HG03342 (cell line): ENCODE data around the gene IQCE.
"Not testable (repeated sequence)": the region's sequence is repeated elsewhere in the genome, so short reads cannot be mapped to it uniquely, and the experiment has no call there.

Experiments used
- ATAC-seq: cut with Tn5 transposase; IDR thresholded peaks from one replicate; pipeline ENCODE4 v1.9.1; 2021; ENCODE audit warnings: mild to moderate bottlenecking, moderate library complexity; ENCODE audit not compliant: unreplicated experiment

Gene IQCE

DNA sequence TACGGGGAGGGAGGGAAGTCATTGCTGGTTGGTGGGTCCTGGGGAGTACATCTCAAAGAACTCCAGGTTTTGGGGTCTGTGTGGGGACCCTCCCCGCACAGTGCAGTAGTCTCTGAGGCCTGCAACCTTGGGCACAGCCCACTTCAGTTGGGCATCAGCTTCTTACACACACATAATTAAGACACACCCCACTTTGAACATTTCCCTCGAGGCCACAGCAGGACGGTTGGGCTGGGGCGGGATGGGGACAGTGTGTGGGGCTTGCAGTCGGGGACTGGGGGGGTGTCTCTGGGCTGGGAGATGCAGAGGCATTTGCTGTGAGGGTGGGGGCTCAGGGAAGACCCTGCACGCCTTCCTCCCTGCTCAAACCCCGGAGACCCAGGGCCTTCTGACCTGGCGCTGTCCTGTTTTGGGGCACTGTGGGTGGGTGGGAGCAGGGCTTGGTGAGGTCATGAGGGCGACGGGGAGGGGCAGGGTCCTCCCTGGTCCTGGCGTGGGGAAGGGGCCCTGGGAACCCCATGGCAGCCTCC lies 38.0 kb upstream of the IQCE start:
- ATAC-seq, result no peak

- no peak for ATAC-seq
These were observed 37.4 kb upstream of the IQCE start for GRCh38 chr7:2521341-2521745.

DNA sequence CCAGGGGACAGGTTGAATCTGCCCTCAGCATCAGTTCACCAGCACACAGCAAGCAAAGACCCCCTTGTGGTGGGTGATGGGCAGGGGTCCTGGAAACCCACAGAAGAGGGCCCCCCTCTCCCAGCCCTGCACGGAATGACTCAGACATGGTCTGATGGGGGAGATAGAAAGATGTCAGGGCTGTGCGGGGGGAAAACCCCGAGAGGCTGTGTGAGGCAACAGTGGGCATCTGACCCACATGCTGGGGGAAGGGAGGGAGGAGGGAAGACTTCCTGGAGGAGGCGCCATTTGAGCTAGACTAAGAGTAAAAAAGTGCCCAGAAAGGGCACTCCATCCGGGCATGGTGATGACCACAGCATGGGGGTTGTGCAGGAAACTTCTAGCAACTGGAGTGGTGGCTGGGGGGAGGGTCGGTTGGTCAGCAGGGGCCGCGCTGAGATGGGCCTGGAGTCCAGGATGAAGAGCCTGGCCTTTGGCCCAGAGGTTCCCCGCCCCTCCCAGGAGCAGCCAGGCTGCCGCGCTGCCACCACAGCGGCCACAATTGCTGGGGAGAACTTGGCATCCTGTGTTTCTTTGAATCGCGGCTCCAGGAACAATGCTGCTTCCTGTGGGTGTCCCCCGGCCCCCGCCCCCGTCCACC lies 36.7 kb upstream of the IQCE start:
- ATAC-seq, result no peak

GRCh38 chr7:2522780-2523433 lies 35.9 kb upstream of the IQCE start:
- no peak for ATAC-seq

GRCh38 chr7:2523461-2523936 lies 35.3 kb upstream of the IQCE start:
- ATAC-seq, result no peak

- no peak for ATAC-seq
These were observed 34.6 kb upstream of the IQCE start for GRCh38 chr7:2523941-2524807.

DNA sequence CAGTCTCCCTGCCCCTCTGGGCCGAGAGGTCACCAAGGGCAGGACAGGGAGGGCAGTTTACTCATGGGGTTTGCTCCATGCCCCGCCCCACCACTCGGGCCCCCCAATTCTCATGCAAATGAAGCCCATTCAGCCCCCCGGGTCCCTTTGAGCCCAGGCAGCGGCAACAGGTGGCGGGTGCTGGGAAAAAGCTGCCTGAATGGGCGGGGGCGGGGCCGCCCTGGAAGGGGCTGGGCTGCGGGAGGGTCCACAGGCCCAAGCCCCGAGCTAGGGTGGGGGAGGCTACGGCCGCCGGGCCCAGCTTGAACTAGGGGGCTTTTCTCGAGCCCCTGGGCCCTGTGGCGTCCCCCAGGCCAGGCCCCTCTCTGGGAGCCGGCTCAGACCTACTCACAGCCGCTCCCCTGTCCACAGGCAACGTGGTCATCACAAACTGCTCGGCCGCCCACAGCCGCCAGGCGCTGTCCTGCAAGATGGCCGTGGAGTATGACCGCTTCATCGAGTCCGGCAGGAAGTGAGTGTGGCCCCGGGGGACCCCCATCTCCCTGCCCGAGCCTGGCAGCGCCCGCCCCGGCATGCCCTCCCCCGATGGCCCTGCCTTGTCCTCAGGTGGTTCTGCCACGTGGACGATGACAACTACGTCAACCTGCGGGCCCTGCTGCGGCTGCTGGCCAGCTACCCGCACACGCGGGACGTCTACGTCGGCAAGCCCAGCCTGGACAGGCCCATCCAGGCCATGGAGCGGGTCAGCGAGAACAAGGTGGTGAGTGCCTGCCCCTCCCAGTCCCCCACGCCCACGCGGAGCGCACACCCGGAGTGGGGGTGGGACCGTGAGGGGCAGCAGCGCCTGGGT lies 33.7 kb upstream of the IQCE start:
- no peak for ATAC-seq

GRCh38 chr7:2525658-2526630 lies 32.8 kb upstream of the IQCE start:
- no peak for ATAC-seq

GRCh38 chr7:2526659-2527504 lies 31.9 kb upstream of the IQCE start:
- ATAC-seq, result no peak

DNA sequence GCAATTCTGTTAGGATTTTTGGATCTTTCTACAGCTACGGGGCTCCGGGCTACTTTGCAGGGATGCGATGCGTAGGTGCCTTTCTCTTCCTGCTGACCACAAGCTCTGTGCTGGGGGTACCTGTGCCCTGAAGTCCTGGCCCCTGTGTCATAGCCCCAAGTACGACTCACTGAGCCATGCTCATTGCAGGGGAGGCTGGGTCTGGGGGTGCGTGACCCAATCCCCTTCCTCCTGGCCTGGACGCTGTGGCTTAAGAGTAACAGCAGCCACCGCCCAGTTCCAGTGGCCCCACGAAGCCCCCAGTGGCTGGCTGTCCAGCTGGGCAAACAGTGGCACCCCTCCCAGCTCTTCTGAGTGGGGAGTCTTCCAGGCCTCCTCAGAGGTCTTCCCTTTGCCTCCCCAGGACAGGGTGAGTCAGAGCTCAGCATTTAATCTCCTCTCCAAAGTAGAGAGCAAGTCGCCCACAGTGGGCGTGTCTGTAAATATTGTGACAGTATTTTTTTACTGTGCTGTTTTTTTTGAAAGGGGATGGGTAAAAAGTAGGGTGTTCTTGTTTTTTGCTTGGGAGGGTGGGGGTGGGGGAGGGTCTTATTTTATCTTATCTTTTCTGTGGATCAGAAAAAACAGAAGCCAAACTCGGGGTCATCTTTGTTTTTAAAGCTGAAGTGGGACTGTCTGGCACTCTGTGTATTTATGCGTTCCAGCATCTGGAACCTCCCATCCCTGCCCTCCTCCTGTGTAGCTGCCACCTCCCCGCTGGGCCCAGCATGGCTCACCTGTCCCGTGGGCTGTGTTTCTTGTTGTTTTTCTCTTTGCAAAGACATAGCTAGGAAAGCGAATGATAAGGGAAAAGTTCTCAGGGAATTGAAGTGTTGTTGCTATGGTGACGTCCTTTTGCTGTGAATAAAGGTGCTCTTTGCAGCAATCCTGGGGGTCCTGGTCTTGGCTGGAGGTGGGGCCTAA lies 31.0 kb upstream of the IQCE start:
- no peak for ATAC-seq

DNA sequence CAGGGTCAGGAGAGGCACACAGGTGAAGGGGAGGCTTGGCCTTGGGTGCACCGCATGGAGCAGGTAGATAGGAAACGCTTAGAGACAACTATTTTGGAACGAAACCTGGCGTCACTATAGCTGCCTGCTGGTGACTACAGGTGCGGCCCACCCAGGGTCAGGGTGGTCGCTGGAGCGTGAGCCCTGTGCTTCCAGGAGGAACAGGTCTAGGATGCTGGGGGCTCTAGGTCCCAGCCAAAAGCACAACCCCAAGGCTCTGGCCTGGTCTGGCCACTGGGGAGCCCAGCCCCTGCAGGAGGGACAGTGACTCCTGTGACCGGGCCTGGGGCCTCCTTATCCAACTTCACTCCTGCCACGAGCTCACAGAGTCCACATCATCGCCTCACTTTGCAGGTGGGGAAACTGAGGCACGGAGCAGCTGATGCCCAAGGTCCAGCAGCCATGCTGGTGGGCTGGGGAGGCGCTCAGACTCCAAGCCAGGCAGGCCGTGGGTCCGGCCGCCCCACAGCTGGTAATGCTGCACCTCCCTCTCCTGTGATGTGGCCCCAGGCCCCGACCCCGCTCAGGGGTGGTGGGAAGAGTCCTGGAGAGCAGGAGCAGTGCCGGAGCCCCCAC lies 30.2 kb upstream of the IQCE start:
- no peak for ATAC-seq

- no peak for ATAC-seq
These were observed 29.4 kb upstream of the IQCE start for GRCh38 chr7:2529161-2530070.

- peak; percentile 39 for ATAC-seq
These were observed 28.4 kb upstream of the IQCE start for GRCh38 chr7:2530071-2530987.

DNA sequence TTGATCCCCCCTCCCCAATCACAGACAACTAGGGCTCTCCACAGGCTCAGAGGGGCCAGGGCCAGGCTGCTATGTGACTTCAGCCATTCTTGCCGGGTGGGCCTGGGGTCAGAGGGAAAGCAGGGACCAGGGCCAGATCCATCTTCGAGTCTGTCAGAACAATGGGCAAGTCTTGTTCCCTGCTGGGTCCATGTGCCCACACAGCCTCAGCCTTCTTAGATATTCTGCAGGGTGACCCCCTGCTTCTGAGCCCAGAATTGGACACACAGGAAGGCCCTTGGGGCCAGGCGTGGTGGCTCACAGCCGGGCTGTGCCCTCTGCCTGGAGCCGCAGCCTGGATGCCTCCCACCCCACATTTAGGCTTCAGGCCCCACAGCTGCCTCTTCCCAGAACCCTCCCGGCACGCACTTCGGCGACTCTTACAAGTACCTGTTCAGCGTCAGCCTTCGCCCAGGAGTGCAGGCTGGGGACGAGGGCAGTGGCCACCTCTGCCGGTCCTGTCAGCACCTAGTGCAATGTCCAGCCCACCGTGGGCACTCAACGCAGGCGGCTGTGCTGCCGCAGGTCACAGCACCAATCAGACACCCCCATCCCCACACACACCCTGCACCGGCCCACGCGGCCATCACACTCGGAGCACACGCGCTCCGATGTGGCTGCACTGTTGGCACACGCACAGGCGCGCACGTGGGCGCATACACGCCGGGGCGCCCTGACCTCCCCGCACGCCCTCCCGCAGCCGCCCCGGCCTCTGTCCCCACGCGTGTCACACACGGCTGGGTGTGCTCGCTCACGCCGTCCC lies 27.6 kb upstream of the IQCE start:
- not testable (repeated sequence) for ATAC-seq
